Upper lobe of left lung (tissue), 6 donors: ENCODE measurements around the gene GALNT10. TPM values are rescaled to one million over a fixed set of nuclear protein-coding genes. Genes with fewer than 3 reads are reported as not detected.

Experiments used
- ATAC-seq, 2 donors: fragments of 200-7000 bp; cut with Tn5 transposase; one replicate each; pipeline ENCODE4 v1.9.1; 2022; ENCODE audit warnings: mild to moderate bottlenecking in 2 of 2, moderate library complexity in 2 of 2; ENCODE audit not compliant: low FRiP score in 2 of 2
- DNase-seq, 2 donors: peaks; one replicate each; pipeline ENCODE4 v3.0.0-alpha.2; 2019 to 2020
- H3K27ac ChIP-seq, 4 donors: fragments of 200-600 bp; sonication (generic); one replicate each; pipeline ENCODE4 v1.5.1; 2016 to 2019
- H3K27me3 ChIP-seq, 4 donors: fragments of 200-600 bp; sonication (generic); one replicate each; pipeline ENCODE4 v1.5.1; 2017 to 2019
- H3K36me3 ChIP-seq, 4 donors: fragments of 200-600 bp; sonication (generic); one replicate each; pipeline ENCODE4 v1.5.1; 2016 to 2019
- H3K4me1 ChIP-seq, 4 donors: fragments of 200-600 bp; sonication (generic); one replicate each; pipeline ENCODE4 v1.5.1; 2018 to 2019
- H3K4me3 ChIP-seq, 4 donors: fragments of 200-600 bp; sonication (generic); one replicate each; pipeline ENCODE4 v1.5.1; 2017 to 2019; ENCODE audit warnings: mild to moderate bottlenecking in 2 of 4, moderate library complexity in 1 of 4
- H3K9me3 ChIP-seq, 4 donors: fragments of 200-600 bp; sonication (generic); one replicate each; pipeline ENCODE4 v1.5.1; 2018 to 2019
- EP300 ChIP-seq, 4 donors: sonication (generic); formaldehyde crosslinking; IDR thresholded peaks; one replicate each; pipeline ENCODE4 v1.5.1; 2017; ENCODE audit warnings: antibody characterized with exemption in 4 of 4, control low read depth in 2 of 4
- POLR2A ChIP-seq, 4 donors: fragments of 450-650 bp; IDR thresholded peaks; one replicate each; pipeline ENCODE4 v1.5.1; 2016 to 2017; ENCODE audit warnings: antibody characterized with exemption in 4 of 4, mild to moderate bottlenecking in 2 of 4
- POLR2AphosphoS5 ChIP-seq, 2 donors: sonication (generic); formaldehyde crosslinking; IDR thresholded peaks; one replicate each; pipeline ENCODE4 v1.5.1; 2017; ENCODE audit warnings: antibody characterized with exemption in 2 of 2
- whole genome bisulfite sequencing, 2 donors: methylation state at CpG; one replicate each; pipeline ENCODE4 v1.1.5; 2017 to 2018; 5-methylcytosine and 5-hydroxymethylcytosine counted together
- total RNA-seq, 6 donors: library from RNA; depleted of rRNA in 4 of 6; stranded (reverse); fragments of >200 nt in 4 of 6; gene quantifications; one replicate each; pipeline versions ENCODE4 v1.1.0 to v1.2.1, GENCODE V29; 2016 to 2021
- TF ChIP-seq, protein P1 (sequence below), 6 experiments: fragments of 450-650 bp in 4 of 6; fragments of 200-600 bp in 2 of 6; sonication (generic) in 2 of 6; IDR thresholded peaks; one replicate each; pipeline ENCODE4 v1.5.1; 2016 to 2019; ENCODE audit warnings: antibody characterized with exemption in 6 of 6
- donor health status: DM: no; HTN: no; CAD: no; lungs with moderate emphysema.
- donor health status: DM: no; HTN: yes; CAD: no; lungs with severe emphysema.

The GALNT10 gene
- total RNA-seq, 6 donors from 2014 or later = 38.6 to 118 (median 66.4) TPM

DNA sequence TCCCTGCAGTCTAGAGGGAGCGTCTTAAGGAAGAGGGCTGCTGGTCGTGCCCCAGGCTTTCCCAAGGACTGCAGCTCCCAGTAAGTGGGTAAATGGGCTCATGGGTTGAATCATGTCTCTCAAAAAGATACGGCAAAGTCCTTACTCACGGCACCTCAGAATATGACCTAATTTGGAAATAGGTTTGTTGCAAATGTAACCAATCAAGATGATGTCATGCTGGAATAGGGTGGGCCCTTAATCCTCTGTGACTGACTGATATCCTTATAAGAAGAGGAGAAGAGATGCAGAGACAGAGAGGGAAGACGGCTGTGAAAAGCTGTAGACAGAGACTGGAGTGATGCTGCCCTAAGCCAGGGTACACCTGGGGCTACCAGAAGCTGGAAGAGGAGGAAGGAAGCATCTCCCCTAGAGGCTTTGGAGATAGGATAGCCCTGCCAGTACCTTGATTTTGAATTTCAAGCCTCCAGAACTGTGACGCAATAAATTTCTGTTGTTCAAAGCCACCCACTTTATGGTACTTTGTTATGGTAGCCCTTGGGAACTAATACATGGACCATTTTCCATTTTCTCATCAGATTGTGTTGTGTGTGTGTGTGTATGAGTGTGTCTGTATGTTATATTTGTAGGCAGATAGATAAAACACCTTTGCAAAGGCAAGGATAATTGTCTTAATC, 15.0 kb downstream of the GALNT10 start:
- TF ChIP-seq, protein P1, sequence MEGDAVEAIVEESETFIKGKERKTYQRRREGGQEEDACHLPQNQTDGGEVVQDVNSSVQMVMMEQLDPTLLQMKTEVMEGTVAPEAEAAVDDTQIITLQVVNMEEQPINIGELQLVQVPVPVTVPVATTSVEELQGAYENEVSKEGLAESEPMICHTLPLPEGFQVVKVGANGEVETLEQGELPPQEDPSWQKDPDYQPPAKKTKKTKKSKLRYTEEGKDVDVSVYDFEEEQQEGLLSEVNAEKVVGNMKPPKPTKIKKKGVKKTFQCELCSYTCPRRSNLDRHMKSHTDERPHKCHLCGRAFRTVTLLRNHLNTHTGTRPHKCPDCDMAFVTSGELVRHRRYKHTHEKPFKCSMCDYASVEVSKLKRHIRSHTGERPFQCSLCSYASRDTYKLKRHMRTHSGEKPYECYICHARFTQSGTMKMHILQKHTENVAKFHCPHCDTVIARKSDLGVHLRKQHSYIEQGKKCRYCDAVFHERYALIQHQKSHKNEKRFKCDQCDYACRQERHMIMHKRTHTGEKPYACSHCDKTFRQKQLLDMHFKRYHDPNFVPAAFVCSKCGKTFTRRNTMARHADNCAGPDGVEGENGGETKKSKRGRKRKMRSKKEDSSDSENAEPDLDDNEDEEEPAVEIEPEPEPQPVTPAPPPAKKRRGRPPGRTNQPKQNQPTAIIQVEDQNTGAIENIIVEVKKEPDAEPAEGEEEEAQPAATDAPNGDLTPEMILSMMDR (IDR thresholded peaks at IDR 0.05) = no peak
- TF ChIP-seq POLR2AphosphoS5 (IDR thresholded peaks at IDR 0.05) (no peak), EP300 (IDR thresholded peaks at IDR 0.05) (no peak), POLR2A (IDR thresholded peaks at IDR 0.05) (no peak)
- H3K36me3 ChIP-seq = peaks cover 0 to 6% (median 0%) of the 10 kb centered on the region in 4 donors
- DNase-seq = no peak
- H3K9me3 ChIP-seq = no peaks in the 10 kb centered on the region
- 96 to 98% methylated on average over 6 of the region's 6 CpGs for whole genome bisulfite sequencing, 2 donors
- no peaks in the 10 kb centered on the region for H3K27me3 ChIP-seq
- ATAC-seq = peak in 1 of 2 donors; percentile 62
- H3K27ac ChIP-seq = no peak overlapping the region
- H3K4me3 ChIP-seq = no peak overlapping the region
- peaks cover 0 to 4% (median 2%) of the 10 kb centered on the region in 4 donors for H3K4me1 ChIP-seq

DNA sequence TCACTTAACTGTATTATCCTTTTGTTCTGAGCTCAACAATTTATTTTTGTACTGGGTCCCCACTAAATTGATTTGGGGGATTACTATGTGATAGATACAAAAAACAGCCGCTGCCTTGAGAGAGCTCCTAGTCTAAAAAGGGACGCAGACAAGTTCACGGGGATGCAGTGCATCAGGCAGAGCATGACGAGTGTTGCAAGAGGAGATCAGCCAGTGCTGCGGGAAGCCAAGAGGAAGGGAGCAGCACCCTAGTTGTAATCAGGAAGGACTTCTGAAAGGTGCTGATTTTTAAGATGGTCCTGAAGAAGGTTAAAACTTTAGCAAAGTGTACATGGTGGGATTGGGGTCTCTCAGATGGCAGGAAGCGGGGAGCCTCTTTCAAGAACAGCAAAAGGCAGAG, 15.8 kb downstream of the GALNT10 start:
- no peak for TF ChIP-seq POLR2AphosphoS5 (IDR thresholded peaks at IDR 0.05)
- H3K27ac ChIP-seq = no peak overlapping the region

DNA sequence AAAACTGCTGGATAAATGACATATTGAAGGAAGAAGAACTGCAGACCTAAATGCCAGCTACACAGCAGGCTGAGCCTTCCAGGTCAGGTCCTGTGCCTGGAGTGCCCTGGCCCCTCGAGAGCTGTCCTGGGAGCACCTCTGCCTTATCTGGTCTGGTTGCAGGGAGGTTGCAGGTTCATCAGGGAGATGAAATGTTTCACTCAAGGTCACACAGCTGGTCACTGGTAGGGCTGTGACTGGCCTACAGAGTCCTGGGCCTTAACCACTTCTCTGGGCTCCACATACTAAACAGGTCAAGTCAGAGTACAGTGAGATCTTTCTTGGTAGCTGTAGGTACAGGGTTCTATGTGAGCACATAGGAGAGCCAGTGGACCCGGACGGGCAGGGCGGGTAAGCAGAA, 16.7 kb downstream of the GALNT10 start:
- no peaks in the 10 kb centered on the region for H3K9me3 ChIP-seq
- ATAC-seq (no peak), DNase-seq (no peak)
- WGBS, 2 donors = 75 to 77% methylated on average over 3 to 4 of the region's 4 CpGs
- no peak overlapping the region for H3K4me3 ChIP-seq
- H3K27me3 ChIP-seq = no peaks in the 10 kb centered on the region
- no peak for TF ChIP-seq EP300 (IDR thresholded peaks at IDR 0.05)
- TF ChIP-seq, protein P1 (IDR thresholded peaks at IDR 0.05) = no peak
- TF ChIP-seq POLR2A (IDR thresholded peaks at IDR 0.05) = no peak
- H3K4me1 ChIP-seq = peaks cover 0 to 4% (median 2%) of the 10 kb centered on the region in 4 donors
- no peak overlapping the region for H3K27ac ChIP-seq
- H3K36me3 ChIP-seq = peaks cover 0 to 10% (median 0%) of the 10 kb centered on the region in 4 donors

More for the DNA sequence above, 15.8 kb downstream of the GALNT10 start:
- no peak for ATAC-seq
- 73 to 78% methylated on average over 6 of the region's 6 CpGs for WGBS, 2 donors
- DNase-seq = peak in 1 of 2 donors; percentile 63
- Histone ChIP-seq H3K9me3 (no peaks in the 10 kb centered on the region), H3K4me1 (peaks cover 0 to 4% (median 2%) of the 10 kb centered on the region in 4 donors), H3K27me3 (no peaks in the 10 kb centered on the region), H3K4me3 (no peak overlapping the region), H3K36me3 (peaks cover 0 to 6% (median 0%) of the 10 kb centered on the region in 4 donors)

DNA sequence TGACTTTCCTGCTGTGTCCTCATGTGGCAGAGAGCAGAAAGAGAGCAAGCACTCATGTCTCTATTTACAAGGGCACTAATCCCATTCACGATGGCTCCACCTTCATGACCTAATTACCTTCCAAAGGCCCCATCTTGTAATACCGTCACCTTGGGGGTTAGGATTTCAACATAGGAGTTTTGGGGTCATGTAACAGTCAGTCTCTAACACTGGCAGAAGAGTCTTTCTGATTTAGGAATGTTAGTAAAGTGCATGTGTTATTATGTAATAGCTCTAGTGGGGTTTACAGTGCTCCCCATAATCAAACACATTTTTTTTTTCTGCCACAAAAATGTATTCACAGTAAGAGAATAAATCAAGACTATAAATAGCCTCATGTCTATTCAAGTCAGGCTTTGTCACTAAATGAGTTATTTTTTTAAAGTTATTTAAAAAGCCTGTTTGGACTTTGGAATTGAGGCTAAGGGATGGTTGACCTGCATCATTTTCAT, 19.1 kb downstream of the GALNT10 start:
- Histone ChIP-seq H3K27ac (no peak overlapping the region), H3K36me3 (peaks cover 0 to 10% (median 0%) of the 10 kb centered on the region in 4 donors), H3K4me3 (no peak overlapping the region), H3K27me3 (no peaks in the 10 kb centered on the region), H3K9me3 (no peaks in the 10 kb centered on the region), H3K4me1 (peaks cover 0 to 4% (median 0%) of the 10 kb centered on the region in 4 donors)
- 50 to 82% methylated on average over 2 of the region's 2 CpGs for WGBS, 2 donors
- DNase-seq (no peak), ATAC-seq (no peak)
- TF ChIP-seq POLR2A (IDR thresholded peaks at IDR 0.05) (no peak), EP300 (IDR thresholded peaks at IDR 0.05) (no peak)
- TF ChIP-seq, protein P1 (IDR thresholded peaks at IDR 0.05) = no peak

DNA sequence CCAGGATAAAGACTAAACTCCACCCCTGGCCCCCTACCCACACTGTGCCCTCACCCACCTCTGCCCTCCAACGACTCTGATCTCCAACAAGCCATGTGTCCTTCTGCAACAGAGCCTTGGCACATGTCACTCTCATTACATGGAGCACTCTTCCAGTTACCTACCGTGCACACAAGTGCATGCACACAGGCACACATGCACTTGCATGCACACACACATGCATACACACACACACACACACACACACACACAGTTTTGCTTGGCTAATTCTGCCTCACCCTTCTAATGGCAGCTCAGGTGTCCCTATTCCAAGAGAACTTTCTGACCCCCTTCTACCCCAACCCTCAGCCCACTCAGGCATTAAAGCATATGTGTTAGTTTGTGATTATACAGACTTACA, 19.6 kb downstream of the GALNT10 start:
- no peaks in the 10 kb centered on the region for H3K27me3 ChIP-seq
- H3K9me3 ChIP-seq = no peaks in the 10 kb centered on the region
- ATAC-seq (no peak), DNase-seq (no peak)
- no peak overlapping the region for H3K27ac ChIP-seq
- no peak for TF ChIP-seq EP300 (IDR thresholded peaks at IDR 0.05)
- TF ChIP-seq POLR2A (IDR thresholded peaks at IDR 0.05) = no peak
- no peak for TF ChIP-seq POLR2AphosphoS5 (IDR thresholded peaks at IDR 0.05)
- TF ChIP-seq, protein P1 (IDR thresholded peaks at IDR 0.05) = no peak
- peaks cover 0 to 4% (median 0%) of the 10 kb centered on the region in 4 donors for H3K4me1 ChIP-seq
- WGBS, 2 donors = 60 to 74% methylated on average over 2 of the region's 2 CpGs
- peaks cover 0 to 10% (median 0%) of the 10 kb centered on the region in 4 donors for H3K36me3 ChIP-seq
- no peak overlapping the region for H3K4me3 ChIP-seq
